ENCODE measurements around the gene SCGN.

DNA sequence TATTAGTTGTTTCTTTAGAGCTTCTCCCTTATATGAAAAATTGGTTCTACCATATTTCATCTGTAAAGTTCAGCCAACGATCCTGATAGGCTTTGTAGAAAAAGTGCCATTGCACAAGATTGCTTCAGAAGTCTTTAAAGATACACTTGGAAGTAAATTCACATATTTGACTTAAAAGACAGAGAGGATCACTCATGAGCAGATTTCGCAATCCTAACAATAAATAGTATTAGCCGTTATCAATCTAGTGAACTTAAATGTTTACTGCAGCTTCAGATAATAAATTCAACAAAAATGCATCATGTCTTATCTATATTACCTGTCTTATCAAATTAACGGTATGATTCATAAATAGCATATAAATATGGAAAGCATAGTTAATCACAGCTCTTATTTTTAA, 93.8 kb downstream of the SCGN start:
- TF ChIP-seq, protein P1, sequence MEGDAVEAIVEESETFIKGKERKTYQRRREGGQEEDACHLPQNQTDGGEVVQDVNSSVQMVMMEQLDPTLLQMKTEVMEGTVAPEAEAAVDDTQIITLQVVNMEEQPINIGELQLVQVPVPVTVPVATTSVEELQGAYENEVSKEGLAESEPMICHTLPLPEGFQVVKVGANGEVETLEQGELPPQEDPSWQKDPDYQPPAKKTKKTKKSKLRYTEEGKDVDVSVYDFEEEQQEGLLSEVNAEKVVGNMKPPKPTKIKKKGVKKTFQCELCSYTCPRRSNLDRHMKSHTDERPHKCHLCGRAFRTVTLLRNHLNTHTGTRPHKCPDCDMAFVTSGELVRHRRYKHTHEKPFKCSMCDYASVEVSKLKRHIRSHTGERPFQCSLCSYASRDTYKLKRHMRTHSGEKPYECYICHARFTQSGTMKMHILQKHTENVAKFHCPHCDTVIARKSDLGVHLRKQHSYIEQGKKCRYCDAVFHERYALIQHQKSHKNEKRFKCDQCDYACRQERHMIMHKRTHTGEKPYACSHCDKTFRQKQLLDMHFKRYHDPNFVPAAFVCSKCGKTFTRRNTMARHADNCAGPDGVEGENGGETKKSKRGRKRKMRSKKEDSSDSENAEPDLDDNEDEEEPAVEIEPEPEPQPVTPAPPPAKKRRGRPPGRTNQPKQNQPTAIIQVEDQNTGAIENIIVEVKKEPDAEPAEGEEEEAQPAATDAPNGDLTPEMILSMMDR (IDR thresholded peaks at IDR 0.05; ENCODE audit: low read length), result no peak
- no peak for TF ChIP-seq EZH2 (IDR thresholded peaks at IDR 0.05; ENCODE audit: borderline replicate concordance, low read length)

All from OCI-LY1 (cell line).